WTC11 (cell line): Measurements from ENCODE around the gene VPS35L. TPM values are rescaled to one million over a fixed set of nuclear protein-coding genes. Genes with fewer than 3 reads are reported as not detected.
A peak's percentile ranks its signal among the peaks of the same experiment; 100 is the strongest.
"Not testable (repeated sequence)": the region's sequence is repeated elsewhere in the genome, so short reads cannot be mapped to it uniquely, and the experiment has no call there.

Experiments used
- ATAC-seq: fragments of 200-7000 bp; cut with Tn5 transposase; 2 replicates; pipeline ENCODE4 v1.10.0; 2021; ENCODE audit warnings: mild to moderate bottlenecking, moderate library complexity
- CTCF ChIA-PET: fragments of 300-600 bp; sonication (Branson Sonifier 250); formaldehyde crosslinking; loops from one replicate; lab custom pipeline; 2021; ENCODE audit warnings: antibody characterized with exemption; lab: Charles Lee
- POLR2A ChIA-PET: fragments of 350-600 bp; sonication (Branson Sonifier 250); formaldehyde crosslinking; loops from one replicate; lab custom pipeline; 2021; ENCODE audit warnings: antibody characterized with exemption; lab: Charles Lee
- DNase-seq: peaks from one replicate; pipeline ENCODE4 v3.0.0; 2021; ENCODE audit warnings: low spot score
- H3K27ac Mint-ChIP-seq: 2 replicates; pipeline ENCODE4 v1.8.0; 2021; ENCODE audit warnings: mixed read lengths
- H3K27me3 Mint-ChIP-seq: 2 replicates; pipeline ENCODE4 v1.8.0; 2021; ENCODE audit warnings: low read depth, mild to moderate bottlenecking, moderate library complexity, mixed read lengths
- H3K36me3 Mint-ChIP-seq: 2 replicates; pipeline ENCODE4 v1.8.0; 2021; ENCODE audit warnings: mixed read lengths
- H3K4me1 Mint-ChIP-seq: 2 replicates; pipeline ENCODE4 v1.8.0; 2022; ENCODE audit warnings: mixed read lengths
- H3K4me3 Mint-ChIP-seq: 2 replicates; pipeline ENCODE4 v1.8.0; 2021; ENCODE audit warnings: mild to moderate bottlenecking, moderate library complexity, mixed read lengths
- H3K9me3 Mint-ChIP-seq: 2 replicates; pipeline ENCODE4 v1.8.0; 2021; ENCODE audit warnings: mixed read lengths
- AR ChIP-seq: fragments of 250-450 bp; sonication (Bioruptor Pico); IDR thresholded peaks from 2 replicates; pipeline ENCODE4 v1.9.0; 2021; ENCODE audit warnings: mild to moderate bottlenecking
- CDX4 ChIP-seq: fragments of 250-450 bp; sonication (Bioruptor Pico); IDR thresholded peaks from 2 replicates; pipeline ENCODE4 v1.9.0; 2021; ENCODE audit warnings: moderate library complexity, mild to moderate bottlenecking, inconsistent platforms, borderline replicate concordance
- E2F1 ChIP-seq: sonication (generic); formaldehyde crosslinking; IDR thresholded peaks from 2 replicates; pipeline ENCODE4 v1.8.0; 2022; ENCODE audit warnings: mild to moderate bottlenecking, missing genetic modification reagents
- EMX1 ChIP-seq: fragments of 250-450 bp; sonication (Bioruptor Pico); IDR thresholded peaks from 2 replicates; pipeline ENCODE4 v1.8.0; 2021; ENCODE audit warnings: mild to moderate bottlenecking
- ETV6 ChIP-seq: sonication (generic); formaldehyde crosslinking; IDR thresholded peaks from 2 replicates; pipeline ENCODE4 v1.8.1; 2022; ENCODE audit warnings: mild to moderate bottlenecking, missing genetic modification reagents
- FOXP4 ChIP-seq: sonication (generic); formaldehyde crosslinking; IDR thresholded peaks from 2 replicates; pipeline ENCODE4 v1.8.0; 2022; ENCODE audit warnings: mild to moderate bottlenecking, missing genetic modification reagents
- GABPB1 ChIP-seq: sonication (generic); formaldehyde crosslinking; IDR thresholded peaks from 2 replicates; pipeline ENCODE4 v1.8.1; 2023; ENCODE audit warnings: mild to moderate bottlenecking, missing genetic modification reagents
- GTF2I ChIP-seq: fragments of 250-450 bp; sonication (Bioruptor Pico); conservative IDR thresholded peaks from 2 replicates; pipeline ENCODE4 v1.4.0; 2021; ENCODE audit warnings: mild to moderate bottlenecking
- NFE2L1 ChIP-seq: sonication (generic); formaldehyde crosslinking; IDR thresholded peaks from 2 replicates; pipeline ENCODE4 v1.8.1; 2023; ENCODE audit warnings: missing genetic modification reagents
- OVOL2 ChIP-seq: fragments of 250-450 bp; sonication (Bioruptor Pico); IDR thresholded peaks from 2 replicates; pipeline ENCODE4 v1.9.0; 2021; ENCODE audit warnings: mild to moderate bottlenecking, borderline replicate concordance
- STAT6 ChIP-seq: sonication (generic); formaldehyde crosslinking; conservative IDR thresholded peaks from 2 replicates; pipeline ENCODE4 v1.8.1; 2023; ENCODE audit warnings: mild to moderate bottlenecking, low read depth, missing genetic modification reagents, moderate library complexity
- ZNF121 ChIP-seq: sonication (generic); formaldehyde crosslinking; IDR thresholded peaks from 2 replicates; pipeline ENCODE4 v1.8.0; 2023; ENCODE audit warnings: missing genetic modification reagents
- ZNF396 ChIP-seq: fragments of 250-450 bp; sonication (Bioruptor Pico); IDR thresholded peaks from 2 replicates; pipeline ENCODE4 v1.8.0; 2021; ENCODE audit warnings: mild to moderate bottlenecking, moderate library complexity, borderline replicate concordance
- ZSCAN18 ChIP-seq: fragments of 250-450 bp; sonication (Bioruptor Pico); IDR thresholded peaks from 2 replicates; pipeline ENCODE4 v2.1.2; 2022; ENCODE audit warnings: mild to moderate bottlenecking, moderate library complexity
- total RNA-seq: library from RNA; stranded (reverse); gene quantifications from 3 replicates; pipeline ENCODE4 v1.2.3, GENCODE V29; 2021

VPS35L gene
- total RNA-seq, 1 experiment from 2014 or later: 59.7 TPM

- TF ChIP-seq AR (CRISPR knock-in tag) (no peak), FOXP4 (CRISPR knock-in tag) (no peak), STAT6 (no peak), NFE2L1 (no peak), ZNF121 (CRISPR knock-in tag) (no peak)
These were observed 15.1 kb upstream of the VPS35L start (continued) for GRCh38 chr16:19540241-19540970.

GRCh38 chr16:19542138-19542821 is 13.2 kb upstream of the VPS35L start:
- no peak for DNase-seq
- ChIA-PET POLR2A (no interaction called here), CTCF (interaction anchor here (0.9 kb wide), 1 partner anchor 13 kb away, joined by 4 read pairs; the partner anchor contains the start of gene VPS35L)
- H3K4me3 Mint-ChIP-seq: no peak overlapping the region
- no peaks in the 10 kb centered on the region for H3K4me1 Mint-ChIP-seq
- no peak for ATAC-seq
- peaks cover 55% of the 10 kb centered on the region for H3K36me3 Mint-ChIP-seq
- H3K9me3 Mint-ChIP-seq: peaks cover 3% of the 10 kb centered on the region; the same call in 1 of the 2 replicates
- TF ChIP-seq GABPB1 (peak; percentile 75; the same call in 1 of the 2 replicates), EMX1 (CRISPR knock-in tag) (no peak)
- no peak overlapping the region for H3K27ac Mint-ChIP-seq
- no peaks in the 10 kb centered on the region for H3K27me3 Mint-ChIP-seq

GRCh38 chr16:19543278-19543996 is 12.1 kb upstream of the VPS35L start:
- peaks cover 53% of the 10 kb centered on the region for H3K36me3 Mint-ChIP-seq
- H3K4me1 Mint-ChIP-seq, ATAC-seq, H3K4me3 Mint-ChIP-seq, DNase-seq, H3K27me3 Mint-ChIP-seq, CTCF ChIA-PET, H3K27ac Mint-ChIP-seq, H3K9me3 Mint-ChIP-seq, POLR2A ChIA-PET: not testable (repeated sequence)

GRCh38 chr16:19548144-19548543 is 7.4 kb upstream of the VPS35L start:
- H3K36me3 Mint-ChIP-seq: peaks cover 38% of the 10 kb centered on the region
- no peak overlapping the region for H3K4me3 Mint-ChIP-seq
- ChIA-PET POLR2A (no interaction called here), CTCF (no interaction called here)
- H3K4me1 Mint-ChIP-seq: no peaks in the 10 kb centered on the region
- no peaks in the 10 kb centered on the region for H3K27me3 Mint-ChIP-seq
- peaks cover 3% of the 10 kb centered on the region; the same call in 1 of the 2 replicates for H3K9me3 Mint-ChIP-seq
- no peak overlapping the region for H3K27ac Mint-ChIP-seq
- ATAC-seq (no peak), DNase-seq (no peak)
- TF ChIP-seq GTF2I (CRISPR knock-in tag): no peak
- TF ChIP-seq ZSCAN18 (CRISPR knock-in tag): no peak
- TF ChIP-seq CDX4: no peak
- TF ChIP-seq E2F1 (CRISPR knock-in tag): no peak
- no peak for TF ChIP-seq ZNF396
- no peak for TF ChIP-seq ZNF121 (CRISPR knock-in tag)
- no peak for TF ChIP-seq ETV6 (CRISPR knock-in tag)
- no peak for TF ChIP-seq OVOL2
